Esophagus squamous epithelium (tissue), 4 donors: ENCODE measurements around the gene AIRE.

Experiments used
- POLR2A ChIP-seq, 4 donors: fragments of 450-650 bp; IDR thresholded peaks; one replicate each; pipeline ENCODE4 v1.6.1; 2017; ENCODE audit warnings: antibody characterized with exemption in 4 of 4, mild to moderate bottlenecking in 4 of 4, moderate library complexity in 3 of 4
- TF ChIP-seq, protein P1 (sequence below), 6 experiments: fragments of 450-650 bp in 4 of 6; fragments of 200-600 bp in 2 of 6; sonication (generic) in 2 of 6; IDR thresholded peaks; one replicate each; pipeline ENCODE4 v1.5.1; 2016 to 2019; ENCODE audit warnings: antibody characterized with exemption in 6 of 6, mild to moderate bottlenecking in 4 of 6, moderate library complexity in 4 of 6

DNA sequence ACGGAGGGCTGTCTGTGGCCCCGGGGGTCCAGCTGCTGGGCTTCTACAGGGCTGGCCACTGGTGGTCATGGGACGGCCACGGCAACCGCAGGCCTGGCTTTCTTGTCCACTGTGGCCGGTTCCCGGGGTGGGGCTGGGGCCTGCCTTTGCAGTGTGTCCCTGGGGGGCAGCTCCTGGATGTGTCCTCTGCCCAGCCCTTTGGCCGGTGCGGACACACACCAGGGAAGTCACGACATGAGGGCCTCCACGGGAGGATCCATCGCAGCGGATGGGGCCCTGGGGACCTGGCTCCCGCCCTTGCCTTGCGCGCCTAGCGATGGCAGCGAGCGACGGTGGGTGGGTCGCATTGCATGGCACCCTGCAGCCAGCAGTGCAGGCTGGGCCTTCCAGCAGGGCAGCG lies 32.2 kb downstream of the AIRE start:
- TF ChIP-seq, protein P1, sequence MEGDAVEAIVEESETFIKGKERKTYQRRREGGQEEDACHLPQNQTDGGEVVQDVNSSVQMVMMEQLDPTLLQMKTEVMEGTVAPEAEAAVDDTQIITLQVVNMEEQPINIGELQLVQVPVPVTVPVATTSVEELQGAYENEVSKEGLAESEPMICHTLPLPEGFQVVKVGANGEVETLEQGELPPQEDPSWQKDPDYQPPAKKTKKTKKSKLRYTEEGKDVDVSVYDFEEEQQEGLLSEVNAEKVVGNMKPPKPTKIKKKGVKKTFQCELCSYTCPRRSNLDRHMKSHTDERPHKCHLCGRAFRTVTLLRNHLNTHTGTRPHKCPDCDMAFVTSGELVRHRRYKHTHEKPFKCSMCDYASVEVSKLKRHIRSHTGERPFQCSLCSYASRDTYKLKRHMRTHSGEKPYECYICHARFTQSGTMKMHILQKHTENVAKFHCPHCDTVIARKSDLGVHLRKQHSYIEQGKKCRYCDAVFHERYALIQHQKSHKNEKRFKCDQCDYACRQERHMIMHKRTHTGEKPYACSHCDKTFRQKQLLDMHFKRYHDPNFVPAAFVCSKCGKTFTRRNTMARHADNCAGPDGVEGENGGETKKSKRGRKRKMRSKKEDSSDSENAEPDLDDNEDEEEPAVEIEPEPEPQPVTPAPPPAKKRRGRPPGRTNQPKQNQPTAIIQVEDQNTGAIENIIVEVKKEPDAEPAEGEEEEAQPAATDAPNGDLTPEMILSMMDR (IDR thresholded peaks at IDR 0.05) = no peak
- TF ChIP-seq POLR2A (IDR thresholded peaks at IDR 0.05) = no peak
